HFF-Myc (cell line): Measurements from ENCODE around the gene LRRC38.
"Not testable (repeated sequence)": the region's sequence is repeated elsewhere in the genome, so short reads cannot be mapped to it uniquely, and the experiment has no call there.

Experiments used
- DNase-seq: peaks from one replicate; pipeline ENCODE4 v3.0.0-alpha.2; 2011; ENCODE audit warnings: low read depth; ENCODE audit errors: extremely low read depth
- H3K4me3 ChIP-seq: replicated peaks from 2 replicates; pipeline ENCODE4 v1.5.1; 2011; ENCODE audit warnings: low read depth, mild to moderate bottlenecking, control low read depth, low read length
- TF ChIP-seq, protein P1 (sequence below): IDR thresholded peaks from 2 replicates; pipeline ENCODE4 v1.5.1; 2012; ENCODE audit warnings: mild to moderate bottlenecking, low read depth, low read length, control low read depth; ENCODE audit errors: missing control alignments

The LRRC38 gene

DNA sequence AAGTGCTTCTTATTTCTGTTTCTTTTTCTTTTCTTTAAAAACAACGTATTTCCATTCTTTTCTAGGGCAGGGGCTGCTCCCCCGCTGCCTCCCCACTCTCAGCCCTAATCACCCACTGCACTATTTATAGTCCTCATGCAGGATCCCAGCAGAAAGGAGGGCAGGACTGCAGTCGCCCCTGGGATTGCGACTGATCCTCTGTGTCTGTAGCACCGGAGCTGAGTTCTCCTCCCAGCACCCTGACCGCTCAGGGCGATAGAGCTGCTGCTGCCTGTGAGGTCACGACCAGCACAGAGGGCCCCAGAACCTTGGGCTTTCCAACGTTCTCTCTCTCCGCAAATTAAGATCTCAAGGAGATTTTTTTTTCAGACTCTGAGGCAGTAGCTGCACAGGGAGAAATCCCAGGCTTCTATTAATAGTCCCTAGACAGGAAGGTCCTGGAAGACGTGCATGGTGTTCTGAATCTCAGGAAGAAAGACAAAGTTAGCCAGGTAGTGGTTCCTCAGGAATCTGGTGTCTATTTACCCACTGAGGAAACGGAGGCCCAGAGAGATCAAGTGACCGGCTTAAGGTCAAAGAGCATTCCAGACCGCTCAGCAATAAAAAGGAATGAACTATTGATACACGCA is 56.8 kb downstream of the LRRC38 start:
- no peak for DNase-seq
- H3K4me3 ChIP-seq, result no peak overlapping the region
- TF ChIP-seq, protein P1, sequence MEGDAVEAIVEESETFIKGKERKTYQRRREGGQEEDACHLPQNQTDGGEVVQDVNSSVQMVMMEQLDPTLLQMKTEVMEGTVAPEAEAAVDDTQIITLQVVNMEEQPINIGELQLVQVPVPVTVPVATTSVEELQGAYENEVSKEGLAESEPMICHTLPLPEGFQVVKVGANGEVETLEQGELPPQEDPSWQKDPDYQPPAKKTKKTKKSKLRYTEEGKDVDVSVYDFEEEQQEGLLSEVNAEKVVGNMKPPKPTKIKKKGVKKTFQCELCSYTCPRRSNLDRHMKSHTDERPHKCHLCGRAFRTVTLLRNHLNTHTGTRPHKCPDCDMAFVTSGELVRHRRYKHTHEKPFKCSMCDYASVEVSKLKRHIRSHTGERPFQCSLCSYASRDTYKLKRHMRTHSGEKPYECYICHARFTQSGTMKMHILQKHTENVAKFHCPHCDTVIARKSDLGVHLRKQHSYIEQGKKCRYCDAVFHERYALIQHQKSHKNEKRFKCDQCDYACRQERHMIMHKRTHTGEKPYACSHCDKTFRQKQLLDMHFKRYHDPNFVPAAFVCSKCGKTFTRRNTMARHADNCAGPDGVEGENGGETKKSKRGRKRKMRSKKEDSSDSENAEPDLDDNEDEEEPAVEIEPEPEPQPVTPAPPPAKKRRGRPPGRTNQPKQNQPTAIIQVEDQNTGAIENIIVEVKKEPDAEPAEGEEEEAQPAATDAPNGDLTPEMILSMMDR, result no peak

DNA sequence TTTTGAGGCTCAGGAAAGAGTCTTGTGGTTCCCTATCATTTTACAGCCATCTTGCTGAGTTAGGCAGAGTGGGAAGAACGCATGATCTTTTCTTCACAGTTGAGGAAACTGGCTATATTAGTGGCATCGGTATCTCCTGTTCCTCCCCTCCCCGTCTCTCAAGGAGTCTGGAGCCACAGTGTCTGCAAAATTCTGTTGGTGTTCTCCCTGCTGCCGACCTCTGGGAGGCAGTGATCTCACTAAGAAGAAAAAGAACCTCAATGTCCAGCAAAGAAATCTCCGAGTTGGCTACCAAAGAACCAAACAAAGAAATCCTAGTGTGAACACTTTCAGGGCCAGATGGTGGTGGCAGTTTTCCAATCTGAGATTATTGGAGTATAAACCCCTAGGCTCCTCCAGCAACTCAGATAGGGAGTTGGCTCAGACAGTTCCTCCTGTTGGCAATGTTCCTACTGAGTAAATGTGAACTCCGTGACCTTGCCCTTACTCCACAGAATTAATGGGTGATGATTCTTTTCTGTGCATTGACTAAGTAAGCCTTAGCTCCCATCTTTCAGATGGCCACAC is 62.3 kb downstream of the LRRC38 start:
- TF ChIP-seq, protein P1, result no peak
- DNase-seq, result no peak
- H3K4me3 ChIP-seq, result no peak overlapping the region

DNA sequence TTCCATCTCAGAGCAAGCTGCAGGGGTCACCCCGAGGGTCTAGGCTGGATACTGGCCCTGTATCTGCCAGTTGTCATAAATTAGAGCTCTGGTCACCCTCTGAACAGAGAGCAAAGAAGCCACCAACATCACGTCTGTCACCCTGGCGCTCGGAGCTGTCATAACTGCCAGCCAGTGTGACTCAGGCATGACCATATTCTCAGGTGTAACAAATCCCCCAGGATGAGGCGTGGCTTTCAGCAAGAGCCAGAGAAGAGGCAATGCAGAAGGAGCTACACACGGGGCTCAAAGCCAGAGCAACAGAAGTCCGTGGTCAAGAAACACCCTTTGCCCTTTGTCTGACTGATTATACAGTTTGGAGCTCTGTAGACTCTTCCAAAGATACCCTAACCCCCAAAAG is 63.6 kb downstream of the LRRC38 start:
- TF ChIP-seq, protein P1, result no peak
- no peak overlapping the region for H3K4me3 ChIP-seq
- DNase-seq, result no peak

DNA sequence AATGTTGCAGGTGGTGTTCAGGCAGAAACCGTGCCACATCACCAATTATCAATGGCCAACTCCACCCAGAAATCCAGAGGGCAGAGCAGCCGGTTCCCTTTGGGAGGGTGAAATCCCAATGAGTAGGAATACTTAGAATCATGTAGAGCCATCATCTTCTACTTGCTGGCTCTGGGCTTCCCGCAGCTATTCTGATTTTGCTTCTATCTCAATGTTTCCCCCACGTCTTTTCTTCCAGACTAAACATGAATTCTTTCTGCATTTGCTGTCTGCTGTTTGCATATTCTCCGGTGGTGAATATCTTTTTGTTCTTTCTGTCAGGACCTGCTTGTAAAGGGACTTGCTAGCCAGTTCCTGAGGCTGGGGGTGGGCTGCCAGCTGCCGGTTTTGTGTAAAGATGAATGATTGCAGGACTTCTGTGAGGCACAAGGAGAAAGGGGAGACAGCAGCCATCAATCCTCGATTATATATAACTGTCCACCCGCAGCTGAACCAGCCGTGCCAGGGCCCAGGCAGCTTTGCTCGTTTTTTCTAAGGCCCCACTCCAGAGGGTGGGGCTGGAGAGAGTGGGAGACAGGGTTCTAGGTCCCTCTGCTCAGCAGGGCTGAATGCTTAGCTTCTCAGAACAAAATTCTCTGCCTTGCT is 70.3 kb downstream of the LRRC38 start:
- DNase-seq, result no peak
- H3K4me3 ChIP-seq, result no peak overlapping the region
- TF ChIP-seq, protein P1, result no peak

DNA sequence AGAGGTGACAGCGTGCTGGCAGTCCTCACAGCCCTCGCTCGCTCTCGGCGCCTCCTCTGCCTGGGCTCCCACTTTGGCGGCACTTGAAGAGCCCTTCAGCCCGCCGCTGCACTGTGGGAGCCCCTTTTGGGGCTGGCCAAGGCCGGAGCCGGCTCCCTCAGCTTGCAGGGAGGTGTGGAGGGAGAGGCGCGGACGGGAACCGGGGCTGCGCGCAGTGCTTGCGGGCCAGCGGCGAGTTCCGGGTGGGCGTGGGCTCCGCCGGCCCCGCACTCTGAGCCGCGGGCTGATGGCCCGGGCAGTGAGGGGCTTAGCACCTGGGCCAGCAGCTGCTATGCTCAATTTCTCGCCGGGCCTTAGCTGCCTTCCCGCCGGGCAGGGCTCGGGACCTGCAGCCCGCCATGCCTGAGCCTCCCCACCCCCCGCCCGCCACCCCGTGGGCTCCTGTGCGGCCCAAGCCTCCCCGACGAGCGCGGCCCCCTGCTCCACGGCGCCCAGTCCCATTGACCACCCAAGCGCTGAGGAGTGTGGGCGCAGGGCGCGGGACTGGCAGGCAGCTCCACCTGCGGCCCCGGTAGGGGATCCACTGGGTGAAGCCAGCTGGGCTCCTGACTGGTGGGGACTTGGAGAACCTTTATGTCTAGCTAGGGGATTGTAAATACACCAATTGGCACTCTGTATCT is 74.6 kb downstream of the LRRC38 start:
- not testable (repeated sequence) for DNase-seq, H3K4me3 ChIP-seq

DNA sequence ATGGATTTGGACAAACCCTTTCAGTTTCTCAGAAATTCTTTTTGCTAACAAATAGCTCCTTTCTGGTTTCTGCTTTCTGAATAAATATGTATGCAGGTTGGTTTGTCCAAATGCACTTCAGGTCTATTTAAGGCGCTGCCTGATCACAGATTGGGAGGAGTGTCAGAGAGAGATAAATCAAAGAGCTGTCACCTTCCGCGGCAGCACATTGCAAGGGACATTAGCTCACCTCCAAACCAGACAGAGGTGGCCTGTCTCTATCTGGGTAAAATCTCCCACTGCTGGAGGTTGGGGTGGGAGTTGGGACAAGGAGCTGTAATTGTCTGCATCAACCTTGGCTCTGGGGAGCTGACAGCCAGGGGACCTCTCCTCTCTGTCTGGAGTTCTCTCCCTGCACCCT is 78.3 kb downstream of the LRRC38 start:
- TF ChIP-seq, protein P1, result no peak
- no peak overlapping the region for H3K4me3 ChIP-seq
- DNase-seq, result no peak

DNA sequence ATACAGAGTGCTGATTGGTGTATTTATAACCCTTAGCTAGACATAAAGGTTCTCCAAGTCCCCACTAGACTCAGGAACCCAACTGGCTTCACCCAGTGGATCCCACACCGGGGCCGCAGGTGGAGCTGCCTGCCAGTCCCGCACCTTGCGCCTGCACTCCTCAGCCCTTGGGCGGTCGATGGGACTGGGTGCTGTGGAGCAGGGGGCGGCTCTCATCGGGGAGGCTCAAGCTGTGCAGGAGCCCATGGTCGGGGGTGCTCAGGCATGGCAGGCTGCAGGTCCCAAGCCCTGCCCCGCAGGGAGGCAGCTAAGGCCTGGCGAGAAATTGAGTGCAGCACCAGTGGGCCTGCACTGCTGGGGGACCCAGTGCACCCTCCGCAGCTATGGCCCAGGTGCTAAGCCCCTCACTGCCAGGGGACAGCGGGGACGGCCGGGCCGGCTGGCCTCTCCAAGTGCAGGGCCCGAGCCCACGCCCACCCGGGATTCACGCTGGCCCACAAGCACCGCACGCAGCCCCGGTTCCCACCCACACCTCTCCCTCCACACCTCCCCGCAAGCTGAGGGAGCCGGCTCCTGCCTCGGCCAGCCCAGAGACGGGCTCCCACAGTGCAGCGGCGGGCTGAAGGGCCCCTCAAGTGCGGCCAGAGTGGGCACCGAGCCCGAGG is 80.0 kb downstream of the LRRC38 start:
- H3K4me3 ChIP-seq, DNase-seq: not testable (repeated sequence)
